ENCODE measurements around the gene WNT2.
"Not testable (repeated sequence)": the region's sequence is repeated elsewhere in the genome, so short reads cannot be mapped to it uniquely, and the experiment has no call there.

Gene WNT2

GRCh38 chr7:117308891-117309290 lies 14.0 kb downstream of the WNT2 start:
- DNase-seq (ENCODE audit: low read depth, low spot score): no peak

GRCh38 chr7:117302396-117302795 lies 20.5 kb downstream of the WNT2 start:
- no peak for DNase-seq (ENCODE audit: low read depth, low spot score)

- DNase-seq (ENCODE audit: low read depth, low spot score): not testable (repeated sequence)
Measured at GRCh38 chr7:117300506-117300905, 22.4 kb downstream of the WNT2 start.

GRCh38 chr7:117297606-117298005 lies 25.3 kb downstream of the WNT2 start:
- no peak for DNase-seq (ENCODE audit: low read depth, low spot score)

- no peak for DNase-seq (ENCODE audit: low read depth, low spot score)
Measured at GRCh38 chr7:117296066-117296465, 26.8 kb downstream of the WNT2 start.

GRCh38 chr7:117285826-117286225 lies 37.0 kb downstream of the WNT2 start:
- no peak for DNase-seq (ENCODE audit: low read depth, low spot score)

- DNase-seq (ENCODE audit: low read depth, low spot score): no peak
Measured at GRCh38 chr7:117284692-117285091, 38.2 kb downstream of the WNT2 start.

GRCh38 chr7:117283779-117284178 lies 39.1 kb downstream of the WNT2 start:
- DNase-seq (ENCODE audit: low read depth, low spot score): no peak

- peak; percentile 85 for DNase-seq (ENCODE audit: low read depth, low spot score)
Measured at GRCh38 chr7:117283371-117283770, 39.5 kb downstream of the WNT2 start.

GRCh38 chr7:117282239-117282812 lies 40.5 kb downstream of the WNT2 start:
- no peak for DNase-seq (ENCODE audit: low read depth, low spot score)

- DNase-seq (ENCODE audit: low read depth, low spot score): peak; percentile 29
Measured at GRCh38 chr7:117281562-117281961, 41.3 kb downstream of the WNT2 start.

- DNase-seq (ENCODE audit: low read depth, low spot score): no peak
Measured at GRCh38 chr7:117279931-117280557, 42.8 kb downstream of the WNT2 start.

- no peak for DNase-seq (ENCODE audit: low read depth, low spot score)
Measured at GRCh38 chr7:117279203-117279602, 43.7 kb downstream of the WNT2 start.

GRCh38 chr7:117278040-117278439 lies 44.8 kb downstream of the WNT2 start:
- DNase-seq (ENCODE audit: low read depth, low spot score): no peak

GRCh38 chr7:117277576-117277975 lies 45.3 kb downstream of the WNT2 start:
- DNase-seq (ENCODE audit: low read depth, low spot score): no peak

- no peak for DNase-seq (ENCODE audit: low read depth, low spot score)
Measured at GRCh38 chr7:117274951-117275350, 47.9 kb downstream of the WNT2 start.

- DNase-seq (ENCODE audit: low read depth, low spot score): no peak
Measured at GRCh38 chr7:117273814-117274225, 49.0 kb downstream of the WNT2 start.

- no peak for DNase-seq (ENCODE audit: low read depth, low spot score)
Measured at GRCh38 chr7:117273325-117273724, 49.5 kb downstream of the WNT2 start.

GRCh38 chr7:117272017-117272759 lies 50.7 kb downstream of the WNT2 start:
- DNase-seq (ENCODE audit: low read depth, low spot score): no peak

GRCh38 chr7:117271566-117271965 lies 51.3 kb downstream of the WNT2 start:
- DNase-seq (ENCODE audit: low read depth, low spot score): no peak

- DNase-seq (ENCODE audit: low read depth, low spot score): no peak
Measured at GRCh38 chr7:117270371-117270770, 52.5 kb downstream of the WNT2 start.

GRCh38 chr7:117269886-117270285 lies 53.0 kb downstream of the WNT2 start:
- peak; percentile 36 for DNase-seq (ENCODE audit: low read depth, low spot score)

GRCh38 chr7:117269417-117269816 lies 53.4 kb downstream of the WNT2 start:
- DNase-seq (ENCODE audit: low read depth, low spot score): peak; percentile 64

All from astrocyte of the hippocampus (primary cell).